Muscle of leg (tissue), 11 donors: ENCODE data around the gene USP48. TPM values are rescaled to one million over a fixed set of nuclear protein-coding genes. Genes with fewer than 3 reads are reported as not detected.

Source experiments
- DNase-seq: peaks from one replicate; pipeline ENCODE4 v3.0.0; 2013
- H3K27ac ChIP-seq: one replicate; pipeline ENCODE4 v1.5.1; 2013; ENCODE audit warnings: mild to moderate bottlenecking, low read length, control low read depth
- H3K27me3 ChIP-seq: one replicate; pipeline ENCODE4 v1.6.1; 2013; ENCODE audit warnings: low read length; ENCODE audit not compliant: control insufficient read depth, insufficient read depth
- H3K36me3 ChIP-seq: one replicate; pipeline ENCODE4 v1.6.1; 2013; ENCODE audit warnings: low read length; ENCODE audit not compliant: control insufficient read depth, insufficient read depth
- H3K4me1 ChIP-seq: one replicate; pipeline ENCODE4 v1.6.1; 2013; ENCODE audit warnings: low read length; ENCODE audit not compliant: control insufficient read depth, insufficient read depth
- H3K4me3 ChIP-seq: one replicate; pipeline ENCODE4 v1.5.1; 2013; ENCODE audit warnings: low read length, control low read depth
- H3K9me3 ChIP-seq: replicated peaks from 2 replicates; pipeline ENCODE4 v1.6.1; 2013; ENCODE audit warnings: low read depth, low read length; ENCODE audit not compliant: control insufficient read depth
- WGBS: methylation state at CpG from one replicate; pipeline ENCODE4 v1.1.5; 2013; ENCODE audit warnings: missing lambda C conversion rate; ENCODE audit not compliant: insufficient coverage; 5-methylcytosine and 5-hydroxymethylcytosine counted together
- polyA plus RNA-seq, 8 donors: library from polyadenylated mRNA; unstranded; fragments of 120-200 nt; gene quantifications; one replicate each; pipeline versions ENCODE4 v1.2.1 to v1.2.3, GENCODE V29; 2013; ENCODE audit warnings: inconsistent platforms in 1 of 8, low replicate concordance in 1 of 8; ENCODE audit not compliant: insufficient read length in 8 of 8, insufficient read depth in 1 of 8
- total RNA-seq: library from RNA; stranded (reverse); fragments of 120-200 nt; gene quantifications from one replicate; pipeline ENCODE4 v1.2.4, GENCODE V29; 2013

Gene USP48
- total and polyA plus RNA-seq, 9 donors: 29.3 to 56.6 (median 43.3) TPM

DNA sequence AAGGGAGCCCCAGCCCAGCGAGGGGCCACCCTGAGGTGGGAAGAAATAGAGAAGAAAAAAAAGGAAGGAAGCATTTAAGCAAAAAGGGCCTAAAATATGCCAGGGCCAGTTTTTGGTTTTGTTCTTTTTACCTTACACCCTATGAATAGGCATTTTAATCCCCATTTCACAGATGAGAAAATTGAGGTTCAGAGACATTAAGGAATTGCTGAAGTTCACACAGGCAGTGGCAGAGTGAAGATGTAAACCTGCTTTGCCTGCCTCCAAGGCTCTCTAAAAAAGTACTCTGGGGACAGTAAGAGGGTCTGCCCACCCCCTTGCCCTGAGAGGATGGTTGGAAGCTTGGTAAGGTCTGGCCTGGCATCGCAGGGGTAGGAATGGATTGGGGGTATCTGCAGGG lies 133.6 kb downstream of the USP48 start:
- Histone ChIP-seq H3K27me3 (peaks cover 29% of the 10 kb centered on the region), H3K36me3 (no peaks in the 10 kb centered on the region), H3K4me1 (peaks cover 18% of the 10 kb centered on the region), H3K9me3 (no peaks in the 10 kb centered on the region), H3K27ac (no peak overlapping the region), H3K4me3 (no peak overlapping the region)
- WGBS: no CpG with 5 or more reads among the region's 2 CpGs
- no peak for DNase-seq

DNA sequence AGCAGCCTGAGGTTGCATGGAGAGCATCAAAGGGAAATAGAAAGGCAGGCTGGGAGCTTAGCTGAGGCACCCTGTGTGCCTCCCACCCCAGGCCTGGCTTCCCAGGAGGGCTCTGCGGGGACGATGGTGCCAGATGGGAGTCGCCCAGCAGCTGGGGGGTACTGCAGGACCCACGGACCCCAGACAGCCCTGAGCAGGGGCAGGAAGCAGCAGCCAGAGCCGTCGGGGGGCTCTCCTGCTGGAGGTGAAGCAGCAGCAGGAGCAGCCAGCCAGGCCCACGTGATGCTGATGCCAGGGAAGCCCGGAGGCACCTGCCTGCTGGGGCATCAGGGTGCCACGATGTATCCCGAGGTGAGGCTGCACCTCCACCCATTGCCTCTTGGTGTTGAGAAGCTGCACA lies 134.2 kb downstream of the USP48 start:
- Histone ChIP-seq H3K9me3 (no peaks in the 10 kb centered on the region), H3K36me3 (no peaks in the 10 kb centered on the region), H3K27ac (no peak overlapping the region), H3K4me1 (peaks cover 18% of the 10 kb centered on the region), H3K27me3 (peaks cover 29% of the 10 kb centered on the region), H3K4me3 (no peak overlapping the region)
- WGBS: 72% methylated on average over 10 of the region's 10 CpGs
- no peak for DNase-seq

DNA sequence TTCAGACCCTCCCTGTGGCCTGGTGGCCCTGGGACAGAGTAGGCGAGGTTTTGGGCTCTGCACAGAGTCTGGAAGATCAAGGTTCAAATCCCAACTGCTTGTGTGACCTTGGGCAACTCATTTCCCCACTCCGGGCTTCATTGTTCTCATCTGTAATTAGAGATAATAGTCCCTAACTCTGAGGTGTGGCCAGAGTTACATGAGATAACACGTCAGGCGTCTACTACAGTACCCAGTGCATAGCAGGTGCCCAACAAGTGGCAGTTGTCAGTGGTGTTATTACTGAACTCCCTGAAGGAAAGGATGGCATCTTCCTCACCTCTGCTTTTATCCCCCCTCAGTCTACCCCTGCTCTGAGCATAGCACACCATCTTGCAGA lies 134.6 kb downstream of the USP48 start:
- no peak overlapping the region for H3K4me3 ChIP-seq
- peaks cover 29% of the 10 kb centered on the region for H3K27me3 ChIP-seq
- H3K36me3 ChIP-seq: no peaks in the 10 kb centered on the region
- DNase-seq: no peak
- WGBS: 83% methylated on average over 1 of the region's 4 CpGs
- H3K27ac ChIP-seq: no peak overlapping the region
- H3K9me3 ChIP-seq: no peaks in the 10 kb centered on the region
- H3K4me1 ChIP-seq: peaks cover 16% of the 10 kb centered on the region

DNA sequence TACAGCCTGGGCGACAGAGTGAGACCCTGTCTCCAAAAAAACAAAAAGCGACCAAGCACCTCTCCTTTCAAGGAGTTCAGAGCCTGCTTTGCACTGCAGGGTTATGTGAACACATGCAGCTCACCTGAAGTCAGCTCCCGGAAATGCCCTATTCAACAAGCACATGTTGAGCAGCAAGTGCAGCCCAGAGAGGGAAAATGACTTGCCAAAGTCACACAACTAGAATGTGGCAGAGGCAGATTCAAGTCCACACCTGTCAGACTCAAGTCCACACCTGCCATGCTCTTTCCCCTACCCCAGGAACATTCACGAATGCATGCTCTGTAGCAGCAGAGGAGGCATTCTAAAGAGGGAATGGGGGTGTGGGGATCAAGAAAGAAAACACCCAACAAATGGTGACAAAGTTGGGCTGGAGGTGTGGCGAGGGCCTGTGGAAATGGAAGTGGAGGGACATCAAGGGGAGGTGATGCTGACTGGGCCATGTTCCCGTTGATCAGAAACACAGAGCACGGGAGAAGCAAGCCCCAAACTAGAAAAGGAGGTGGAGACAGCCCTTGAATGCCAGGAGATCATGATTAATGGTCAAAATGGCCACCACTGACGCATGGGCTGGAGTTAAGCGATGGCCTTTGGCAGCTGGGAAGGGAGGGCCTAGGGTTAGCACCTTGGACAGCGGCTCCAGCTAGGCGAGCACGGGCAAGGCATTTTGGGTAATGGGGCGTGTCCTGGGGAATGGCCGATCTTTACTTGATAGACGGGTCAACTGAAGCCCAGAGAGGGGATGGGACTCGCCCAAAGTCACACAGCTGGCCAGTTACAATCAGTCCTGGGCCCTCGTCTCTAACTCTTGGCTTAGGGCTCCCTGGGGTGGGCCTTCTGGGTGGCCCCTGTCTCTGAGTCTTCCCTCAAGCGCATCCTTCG lies 135.3 kb downstream of the USP48 start:
- DNase-seq: peak; percentile 62
- peaks cover 23% of the 10 kb centered on the region for H3K27me3 ChIP-seq

DNA sequence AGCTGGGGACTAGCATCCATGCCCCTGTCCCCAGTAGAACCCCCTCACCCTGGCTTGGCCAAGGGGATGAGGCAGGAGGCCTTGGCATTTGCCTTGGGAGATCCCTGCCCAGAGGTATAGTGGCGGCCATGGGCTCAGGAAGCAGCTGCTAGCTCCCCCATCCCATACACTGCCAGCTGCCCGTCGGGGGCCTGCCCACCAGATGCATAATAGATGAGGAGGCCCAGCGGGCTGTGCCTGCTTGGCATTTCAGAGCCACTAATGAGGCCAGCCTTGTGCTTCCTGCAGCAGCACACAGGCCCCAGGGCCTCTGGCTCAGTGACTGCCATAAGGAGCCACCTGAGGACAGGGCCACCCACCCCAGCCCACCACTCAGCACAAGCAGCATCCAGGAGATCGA lies 137.4 kb downstream of the USP48 start:
- H3K27ac ChIP-seq: no peak overlapping the region
- no peak overlapping the region for H3K4me3 ChIP-seq
- WGBS: 43% methylated on average over 4 of the region's 5 CpGs
- DNase-seq: no peak
- H3K27me3 ChIP-seq: peaks cover 8% of the 10 kb centered on the region
- no peaks in the 10 kb centered on the region for H3K36me3 ChIP-seq
- H3K4me1 ChIP-seq: no peaks in the 10 kb centered on the region
- H3K9me3 ChIP-seq: no peaks in the 10 kb centered on the region

More for the DNA sequence above, 135.3 kb downstream of the USP48 start:
- H3K4me3 ChIP-seq: no peak overlapping the region
- no peaks in the 10 kb centered on the region for H3K9me3 ChIP-seq
- H3K36me3 ChIP-seq: no peaks in the 10 kb centered on the region
- WGBS: 27% methylated on average over 16 of the region's 19 CpGs
- no peak overlapping the region for H3K27ac ChIP-seq
- peaks cover 12% of the 10 kb centered on the region for H3K4me1 ChIP-seq

DNA sequence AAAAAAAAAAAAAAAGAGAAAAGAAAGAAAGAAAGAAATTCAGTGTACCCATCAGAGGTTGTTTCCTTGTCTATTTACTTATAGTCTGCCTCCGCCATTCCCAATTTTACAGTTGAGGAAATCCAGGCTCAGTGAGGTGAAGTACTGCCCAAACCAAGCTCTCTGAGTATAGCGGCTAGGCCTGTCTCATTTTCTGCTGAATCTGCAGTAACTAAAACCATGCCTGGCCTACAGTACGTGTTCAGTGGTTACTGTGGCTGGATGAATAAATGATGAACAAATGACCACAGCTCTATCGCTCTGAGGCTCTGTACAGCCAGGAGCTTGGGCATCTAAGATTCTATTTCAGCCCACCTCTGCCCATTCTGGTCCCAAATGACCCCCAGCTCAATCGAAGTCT lies 138.0 kb downstream of the USP48 start:
- H3K27ac ChIP-seq: no peak overlapping the region
- H3K9me3 ChIP-seq: no peaks in the 10 kb centered on the region
- H3K27me3 ChIP-seq: peaks cover 3% of the 10 kb centered on the region
- DNase-seq: no peak
- no peaks in the 10 kb centered on the region for H3K36me3 ChIP-seq
- H3K4me1 ChIP-seq: no peaks in the 10 kb centered on the region
- no peak overlapping the region for H3K4me3 ChIP-seq
- 70% methylated on average over 3 of the region's 5 CpGs for WGBS

DNA sequence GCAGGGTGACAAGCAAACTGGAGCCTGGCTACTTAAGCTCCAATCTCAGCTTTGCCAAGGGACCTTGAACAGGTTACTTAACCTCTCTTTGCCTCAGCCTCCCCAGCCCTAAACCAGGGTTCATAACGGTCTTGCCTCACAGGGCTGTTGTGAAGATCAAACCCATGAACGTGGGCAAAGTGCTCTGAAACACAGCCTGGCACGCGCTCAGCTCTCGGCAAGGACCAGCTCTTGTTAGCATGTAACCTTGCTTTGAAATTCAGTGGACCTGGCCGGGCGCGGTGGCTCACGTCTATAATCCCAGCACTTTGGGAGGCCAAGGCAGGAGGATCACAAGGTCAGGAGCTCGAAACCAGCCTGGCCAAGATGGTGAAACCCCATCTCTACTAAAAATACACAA lies 138.6 kb downstream of the USP48 start:
- no peak for DNase-seq
- Histone ChIP-seq H3K4me1 (peaks cover 3% of the 10 kb centered on the region), H3K9me3 (no peaks in the 10 kb centered on the region), H3K27me3 (peaks cover 3% of the 10 kb centered on the region), H3K4me3 (no peak overlapping the region), H3K27ac (no peak overlapping the region), H3K36me3 (no peaks in the 10 kb centered on the region)
- 74% methylated on average over 6 of the region's 10 CpGs for WGBS

DNA sequence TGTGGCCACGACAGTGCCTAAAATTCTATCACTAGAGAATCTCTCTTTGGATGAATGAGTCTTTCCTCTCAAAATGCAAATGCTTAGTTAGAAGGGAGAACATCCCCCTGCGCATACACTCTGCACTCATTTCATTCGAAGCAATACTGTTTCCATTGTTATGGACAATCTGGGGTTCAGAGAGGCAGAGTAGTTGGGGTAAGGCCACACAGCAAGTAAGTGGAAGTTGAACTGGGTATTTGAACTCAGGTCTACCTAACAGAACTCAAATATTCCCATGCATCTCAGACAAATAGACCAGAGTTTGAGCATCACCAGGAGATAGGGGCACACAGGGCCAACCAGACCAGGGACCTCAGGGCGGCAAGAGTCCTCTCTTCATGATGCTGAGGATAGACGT lies 139.3 kb downstream of the USP48 start:
- no peaks in the 10 kb centered on the region for H3K36me3 ChIP-seq
- WGBS: no CpG with 5 or more reads among the region's 5 CpGs
- no peak for DNase-seq
- H3K4me1 ChIP-seq: peaks cover 10% of the 10 kb centered on the region
- no peak overlapping the region for H3K27ac ChIP-seq
- H3K4me3 ChIP-seq: no peak overlapping the region
- H3K27me3 ChIP-seq: peaks cover 8% of the 10 kb centered on the region
- no peaks in the 10 kb centered on the region for H3K9me3 ChIP-seq

DNA sequence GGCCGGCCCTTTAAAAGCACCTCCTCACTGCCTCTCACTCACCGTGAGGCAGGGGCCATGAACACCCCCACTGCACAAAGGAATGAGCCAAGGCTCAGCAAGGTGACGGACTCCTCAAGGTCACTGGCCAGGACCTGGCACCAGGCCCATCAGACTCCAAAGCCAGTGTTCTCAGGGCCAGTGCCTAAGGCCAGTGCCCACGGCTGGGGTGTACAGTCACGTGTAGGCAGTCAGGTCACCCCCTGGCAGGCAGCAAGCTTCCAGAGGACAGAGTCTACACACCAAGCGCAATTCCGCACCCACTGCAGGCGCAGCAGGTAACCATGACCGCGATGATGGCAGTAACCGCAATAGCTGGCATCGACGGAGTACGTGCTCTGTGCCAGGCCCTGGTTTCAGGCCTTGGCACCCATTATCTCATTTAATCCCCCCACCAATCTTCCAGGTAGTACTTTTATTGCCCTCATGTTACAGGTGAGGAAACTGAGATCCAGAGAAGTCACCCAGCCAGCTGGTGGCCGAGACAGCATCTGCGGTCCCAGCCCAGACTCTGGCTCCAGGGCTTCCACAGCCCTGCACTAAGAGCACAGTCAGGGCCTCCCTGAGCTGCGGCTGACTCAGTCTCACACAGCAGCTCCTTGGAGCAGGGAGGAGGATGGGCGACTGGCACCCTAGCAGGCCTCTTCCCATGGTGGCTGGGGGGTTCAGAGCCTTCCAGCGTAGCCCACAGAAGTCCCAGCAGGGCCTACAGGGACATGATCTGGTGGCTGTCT lies 140.8 kb downstream of the USP48 start:
- WGBS: 83% methylated on average over 18 of the region's 19 CpGs
- Histone ChIP-seq H3K9me3 (no peaks in the 10 kb centered on the region), H3K27me3 (peaks cover 8% of the 10 kb centered on the region), H3K27ac (no peak overlapping the region), H3K4me1 (peaks cover 11% of the 10 kb centered on the region), H3K36me3 (no peaks in the 10 kb centered on the region), H3K4me3 (no peak overlapping the region)
- no peak for DNase-seq

DNA sequence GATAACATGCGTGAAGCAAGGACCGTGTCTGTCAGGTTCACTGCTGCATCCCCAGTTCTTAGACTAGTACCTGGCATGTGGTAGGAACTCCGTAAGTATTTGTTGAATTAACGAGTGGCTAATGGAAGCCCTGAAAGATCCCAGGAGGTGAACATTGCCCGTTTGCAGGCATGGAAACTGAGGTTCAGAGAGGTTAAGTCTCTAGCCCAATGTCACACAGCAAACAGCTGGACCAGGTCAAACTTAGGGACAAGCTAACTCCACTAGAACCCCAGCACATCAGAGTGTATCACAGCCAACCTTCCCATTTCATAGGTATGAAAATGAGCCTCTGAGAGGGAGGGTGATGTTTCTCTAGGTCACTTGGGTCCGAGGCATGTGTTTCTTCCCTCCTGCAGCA lies 141.4 kb downstream of the USP48 start:
- DNase-seq: no peak
- Histone ChIP-seq H3K27ac (no peak overlapping the region), H3K4me1 (peaks cover 11% of the 10 kb centered on the region), H3K9me3 (no peaks in the 10 kb centered on the region), H3K36me3 (no peaks in the 10 kb centered on the region), H3K4me3 (no peak overlapping the region), H3K27me3 (peaks cover 8% of the 10 kb centered on the region)
- WGBS: 92% methylated on average over 2 of the region's 6 CpGs
